ENCODE data around the gene WNK3.
"Not testable (repeated sequence)": the region's sequence is repeated elsewhere in the genome, so short reads cannot be mapped to it uniquely, and the experiment has no call there.

Gene WNK3

DNA sequence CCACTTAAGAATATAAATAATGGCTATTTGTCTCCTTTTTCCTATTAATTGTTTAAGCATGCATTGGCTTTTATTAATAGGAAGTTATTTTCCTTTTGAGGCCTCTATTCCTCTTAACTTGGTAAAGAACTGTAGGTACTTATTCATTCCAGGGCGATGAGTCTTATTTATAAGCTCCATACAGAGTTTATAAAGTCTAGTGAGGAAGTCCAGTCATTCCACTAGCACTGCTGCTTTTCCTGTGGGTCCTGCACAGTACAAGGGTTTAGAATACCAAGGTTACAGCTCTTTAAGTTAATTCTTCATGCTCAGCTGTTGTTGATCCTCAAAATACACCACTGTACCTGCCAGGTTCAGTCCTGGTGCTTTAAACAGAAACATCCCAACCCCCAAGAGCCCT, 28.5 kb upstream of the WNK3 start:
- no peak overlapping the region for H3K9ac ChIP-seq (ENCODE audit: low read length)
- H3K27me3 ChIP-seq (ENCODE audit: insufficient read depth, low read length), result no peaks in the 10 kb centered on the region
- no peaks in the 10 kb centered on the region for H3K4me1 ChIP-seq (ENCODE audit: insufficient read depth, low read length, severe bottlenecking)
- H3K27ac ChIP-seq (ENCODE audit: low read depth, low read length, poor library complexity, severe bottlenecking), result no peak overlapping the region
- H3K4me2 ChIP-seq (ENCODE audit: low read length), result no peak overlapping the region
- no peak overlapping the region for H3K4me3 ChIP-seq (ENCODE audit: low read depth, low read length, poor library complexity, severe bottlenecking)
- no peaks in the 10 kb centered on the region for H3K36me3 ChIP-seq (ENCODE audit: insufficient read depth, low read length)
- H4K20me1 ChIP-seq (ENCODE audit: insufficient read depth, low read length), result no peaks in the 10 kb centered on the region
- H2AFZ ChIP-seq (ENCODE audit: low read length), result no peak overlapping the region
- no peaks in the 10 kb centered on the region for H3K9me3 ChIP-seq (ENCODE audit: low read length)
- H3F3A ChIP-seq (ENCODE audit: insufficient read depth, low read length), result no peaks in the 10 kb centered on the region
- H3K79me2 ChIP-seq (ENCODE audit: insufficient read depth, low read length), result no peaks in the 10 kb centered on the region
- TF ChIP-seq EZH2 (IDR thresholded peaks at IDR 0.05; ENCODE audit: borderline replicate concordance, low read length) (no peak), CTCF (IDR thresholded peaks at IDR 0.05; ENCODE audit: low read length) (no peak)
- H3K9me2 ChIP-seq (ENCODE audit: low read depth, low read length), result no peaks in the 10 kb centered on the region

DNA sequence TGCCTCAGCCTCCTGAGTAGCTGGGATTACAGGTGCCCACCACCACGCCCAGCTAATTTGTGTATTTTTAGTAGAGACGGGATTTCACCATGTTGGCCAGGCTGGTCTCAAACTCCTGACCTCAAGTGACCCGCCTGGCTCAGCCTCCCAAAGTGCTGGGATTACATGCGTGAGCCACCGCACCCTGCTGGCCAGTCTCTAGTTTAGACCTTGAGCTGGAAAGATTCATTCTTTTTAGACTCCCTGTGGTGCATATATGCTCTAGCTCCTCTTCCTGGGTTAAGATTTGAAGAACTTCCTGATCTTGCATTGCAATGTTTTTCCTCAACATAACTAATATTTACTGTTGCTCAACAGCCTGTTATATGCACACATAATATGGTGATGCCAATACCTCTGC, 26.8 kb upstream of the WNK3 start:
- H3K27me3 ChIP-seq (ENCODE audit: insufficient read depth, low read length); H3K9me2 ChIP-seq (ENCODE audit: low read depth, low read length); H3K27ac ChIP-seq (ENCODE audit: low read depth, low read length, poor library complexity, severe bottlenecking); H3K79me2 ChIP-seq (ENCODE audit: insufficient read depth, low read length); H2AFZ ChIP-seq (ENCODE audit: low read length); H3K4me3 ChIP-seq (ENCODE audit: low read depth, low read length, poor library complexity, severe bottlenecking); H3K9ac ChIP-seq (ENCODE audit: low read length); H3K4me2 ChIP-seq (ENCODE audit: low read length); H3K4me1 ChIP-seq (ENCODE audit: insufficient read depth, low read length, severe bottlenecking); H4K20me1 ChIP-seq (ENCODE audit: insufficient read depth, low read length); H3F3A ChIP-seq (ENCODE audit: insufficient read depth, low read length); H3K36me3 ChIP-seq (ENCODE audit: insufficient read depth, low read length); H3K9me3 ChIP-seq (ENCODE audit: low read length): not testable (repeated sequence)

GRCh38 chrX:54359408-54359807, 1.6 kb upstream of the WNK3 start:
- Histone ChIP-seq H3K9me2 (ENCODE audit: low read depth, low read length) (no peaks in the 10 kb centered on the region), H3K4me3 (ENCODE audit: low read depth, low read length, poor library complexity, severe bottlenecking) (no peak overlapping the region), H3F3A (ENCODE audit: insufficient read depth, low read length) (no peaks in the 10 kb centered on the region), H3K27me3 (ENCODE audit: insufficient read depth, low read length) (no peaks in the 10 kb centered on the region), H3K79me2 (ENCODE audit: insufficient read depth, low read length) (no peaks in the 10 kb centered on the region), H3K4me1 (ENCODE audit: insufficient read depth, low read length, severe bottlenecking) (no peaks in the 10 kb centered on the region), H4K20me1 (ENCODE audit: insufficient read depth, low read length) (no peaks in the 10 kb centered on the region), H3K27ac (ENCODE audit: low read depth, low read length, poor library complexity, severe bottlenecking) (no peak overlapping the region), H3K9ac (ENCODE audit: low read length) (no peak overlapping the region), H3K36me3 (ENCODE audit: insufficient read depth, low read length) (no peaks in the 10 kb centered on the region), H3K9me3 (ENCODE audit: low read length) (no peaks in the 10 kb centered on the region), H2AFZ (ENCODE audit: low read length) (no peak overlapping the region), H3K4me2 (ENCODE audit: low read length) (no peak overlapping the region)
- TF ChIP-seq CTCF (IDR thresholded peaks at IDR 0.05; ENCODE audit: low read length), result no peak
- TF ChIP-seq EZH2 (IDR thresholded peaks at IDR 0.05; ENCODE audit: borderline replicate concordance, low read length), result no peak

DNA sequence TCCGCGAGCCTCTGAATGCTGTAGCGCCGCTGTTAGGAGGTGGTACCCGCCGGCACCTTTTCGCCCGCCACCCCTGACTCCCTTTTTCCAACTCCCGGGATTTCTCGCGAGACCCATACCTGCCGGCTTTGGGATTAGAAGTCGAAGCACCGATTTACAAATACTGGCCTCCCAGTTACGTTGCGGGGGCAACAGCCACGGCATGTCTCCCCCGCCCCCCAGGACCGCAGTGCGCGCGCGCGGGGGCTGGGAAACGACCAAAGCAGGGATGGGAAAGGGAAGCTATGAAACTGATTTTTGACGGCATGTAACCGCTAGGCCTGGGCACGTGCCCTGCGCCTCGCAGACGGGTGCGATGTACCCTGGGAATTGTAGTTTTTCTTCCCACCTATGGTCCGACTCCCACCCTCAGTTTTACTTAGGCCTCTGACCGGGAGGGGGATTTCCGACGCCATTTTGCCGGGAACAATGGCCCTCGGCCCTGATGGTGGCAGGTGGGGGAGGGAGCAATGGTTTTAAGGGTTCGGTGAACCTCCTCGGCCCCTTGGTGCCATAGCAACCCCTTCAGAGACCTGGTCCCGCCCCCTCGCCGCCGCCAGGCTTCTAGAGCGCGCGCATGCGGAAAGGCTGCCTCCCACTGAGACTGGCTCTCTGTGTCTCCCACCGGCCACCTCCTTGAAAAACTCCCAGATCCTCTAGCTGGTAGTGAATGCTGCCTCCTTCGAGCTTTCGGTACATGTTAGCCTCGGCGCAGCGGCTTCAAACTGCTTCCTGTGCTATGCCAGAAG, 772 bp upstream of the WNK3 start:
- Histone ChIP-seq H4K20me1 (ENCODE audit: insufficient read depth, low read length) (no peaks in the 10 kb centered on the region), H2AFZ (ENCODE audit: low read length) (no peak overlapping the region), H3K9ac (ENCODE audit: low read length) (no peak overlapping the region), H3K9me2 (ENCODE audit: low read depth, low read length) (no peaks in the 10 kb centered on the region), H3K4me3 (ENCODE audit: low read depth, low read length, poor library complexity, severe bottlenecking) (no peak overlapping the region), H3K27me3 (ENCODE audit: insufficient read depth, low read length) (no peaks in the 10 kb centered on the region), H3F3A (ENCODE audit: insufficient read depth, low read length) (no peaks in the 10 kb centered on the region), H3K4me1 (ENCODE audit: insufficient read depth, low read length, severe bottlenecking) (no peaks in the 10 kb centered on the region), H3K36me3 (ENCODE audit: insufficient read depth, low read length) (no peaks in the 10 kb centered on the region), H3K9me3 (ENCODE audit: low read length) (no peaks in the 10 kb centered on the region), H3K27ac (ENCODE audit: low read depth, low read length, poor library complexity, severe bottlenecking) (no peak overlapping the region), H3K79me2 (ENCODE audit: insufficient read depth, low read length) (no peaks in the 10 kb centered on the region), H3K4me2 (ENCODE audit: low read length) (no peak overlapping the region)
- no peak for TF ChIP-seq EZH2 (IDR thresholded peaks at IDR 0.05; ENCODE audit: borderline replicate concordance, low read length)
- no peak for TF ChIP-seq CTCF (IDR thresholded peaks at IDR 0.05; ENCODE audit: low read length)

Data from OCI-LY1 (cell line).